Cardiac septum (tissue), 1 donor: ENCODE results near the gene NXPH1. TPM values are rescaled to one million over a fixed set of nuclear protein-coding genes. Genes with fewer than 3 reads are reported as not detected.

Experiments used
- DNase-seq: peaks from one replicate; pipeline ENCODE4 v3.0.0-alpha.2; 2020; ENCODE audit warnings: low spot score
- intact Hi-C: fragments of 100-400 bp; cut with DNase I; formaldehyde crosslinking; loops from one replicate; pipeline ENCODE4 v1.14.0; 2022
- total RNA-seq: library from RNA; stranded (reverse); fragmentation: NEBNext Ultra II Directional; extraction: Animal tissue kit (Norgen Biotek cat#: 25700); gene quantifications from one replicate; pipeline ENCODE4 v1.2.1, GENCODE V29; 2021
- donor health status: DM: no; HTN: no; CAD: no.

Gene NXPH1
- total RNA-seq, 1 donor from 2014 or later, result not detected

- intact Hi-C loops, result no loop called here
- no peak for DNase-seq
Measured at GRCh38 chr7:8581842-8582241, 148.4 kb downstream of the NXPH1 start.

- DNase-seq, result no peak
- intact Hi-C loops, result no loop called here
Measured at GRCh38 chr7:8582728-8583127, 149.3 kb downstream of the NXPH1 start.

GRCh38 chr7:8585591-8585990, 152.2 kb downstream of the NXPH1 start:
- no peak for DNase-seq
- intact Hi-C loops, result no loop called here

- no peak for DNase-seq
- intact Hi-C loops, result no loop called here
Measured at GRCh38 chr7:8590225-8590624, 156.8 kb downstream of the NXPH1 start.

- no peak for DNase-seq
- intact Hi-C loops, result no loop called here
Measured at GRCh38 chr7:8590791-8591190, 157.4 kb downstream of the NXPH1 start.

GRCh38 chr7:8591289-8591688, 157.9 kb downstream of the NXPH1 start:
- intact Hi-C loops, result no loop called here
- no peak for DNase-seq

- DNase-seq, result no peak
- intact Hi-C loops, result no loop called here
Measured at GRCh38 chr7:8592167-8592566, 158.8 kb downstream of the NXPH1 start.

- intact Hi-C loops, result no loop called here
- no peak for DNase-seq
Measured at GRCh38 chr7:8594115-8594514, 160.7 kb downstream of the NXPH1 start.

- no peak for DNase-seq
Measured at GRCh38 chr7:8597565-8597964, 164.2 kb downstream of the NXPH1 start.

GRCh38 chr7:8601121-8601520, 167.7 kb downstream of the NXPH1 start:
- intact Hi-C loops, result no loop called here

More at GRCh38 chr7:8597565-8597964, 164.2 kb downstream of the NXPH1 start:
- intact Hi-C loops, result no loop called here

GRCh38 chr7:8605221-8605620, 171.8 kb downstream of the NXPH1 start:
- DNase-seq, result no peak
- intact Hi-C loops, result no loop called here

More at GRCh38 chr7:8601121-8601520, 167.7 kb downstream of the NXPH1 start:
- DNase-seq, result no peak

GRCh38 chr7:8612584-8612983, 179.2 kb downstream of the NXPH1 start:
- DNase-seq, result no peak
- intact Hi-C loops, result no loop called here

GRCh38 chr7:8613191-8613590, 179.8 kb downstream of the NXPH1 start:
- DNase-seq, result no peak
- intact Hi-C loops, result no loop called here

GRCh38 chr7:8615019-8615418, 181.6 kb downstream of the NXPH1 start:
- intact Hi-C loops, result no loop called here
- no peak for DNase-seq

GRCh38 chr7:8618441-8619070, 185.1 kb downstream of the NXPH1 start:
- no peak for DNase-seq
- intact Hi-C loops, result no loop called here

- intact Hi-C loops, result no loop called here
- DNase-seq, result no peak
Measured at GRCh38 chr7:8620169-8620568, 186.8 kb downstream of the NXPH1 start.

- intact Hi-C loops, result no loop called here
- DNase-seq, result no peak
Measured at GRCh38 chr7:8625612-8626011, 192.2 kb downstream of the NXPH1 start.

- intact Hi-C loops, result no loop called here
- no peak for DNase-seq
Measured at GRCh38 chr7:8627325-8627724, 193.9 kb downstream of the NXPH1 start.

GRCh38 chr7:8628656-8629055, 195.2 kb downstream of the NXPH1 start:
- no peak for DNase-seq
- intact Hi-C loops, result no loop called here

GRCh38 chr7:8629504-8629903, 196.1 kb downstream of the NXPH1 start:
- no peak for DNase-seq

GRCh38 chr7:8637322-8637721, 203.9 kb downstream of the NXPH1 start:
- intact Hi-C loops, result no loop called here
- DNase-seq, result no peak

More at GRCh38 chr7:8629504-8629903, 196.1 kb downstream of the NXPH1 start:
- intact Hi-C loops, result no loop called here

GRCh38 chr7:8638076-8638475, 204.7 kb downstream of the NXPH1 start:
- intact Hi-C loops, result no loop called here
- no peak for DNase-seq
